Upper lobe of left lung (tissue), 4 donors: ENCODE measurements around the gene EIF1.

Experiments
- CTCF ChIP-seq, 6 experiments: fragments of 450-650 bp in 4 of 6; fragments of 200-600 bp in 2 of 6; sonication (generic) in 2 of 6; IDR thresholded peaks; one replicate each; pipeline ENCODE4 v1.5.1; 2016 to 2019; ENCODE audit warnings: antibody characterized with exemption in 6 of 6
- EP300 ChIP-seq, 4 donors: sonication (generic); formaldehyde crosslinking; IDR thresholded peaks; one replicate each; pipeline ENCODE4 v1.5.1; 2017; ENCODE audit warnings: antibody characterized with exemption in 4 of 4, control low read depth in 2 of 4
- POLR2A ChIP-seq, 4 donors: fragments of 450-650 bp; IDR thresholded peaks; one replicate each; pipeline ENCODE4 v1.5.1; 2016 to 2017; ENCODE audit warnings: antibody characterized with exemption in 4 of 4, mild to moderate bottlenecking in 2 of 4
- POLR2AphosphoS5 ChIP-seq, 2 donors: sonication (generic); formaldehyde crosslinking; IDR thresholded peaks; one replicate each; pipeline ENCODE4 v1.5.1; 2017; ENCODE audit warnings: antibody characterized with exemption in 2 of 2

GRCh38 chr17:41688641-41689496 is at the start of gene EIF1:
- TF ChIP-seq POLR2A (IDR thresholded peaks at IDR 0.05): peak; percentile 98 to 100 (median 100)
- TF ChIP-seq CTCF (IDR thresholded peaks at IDR 0.05): no peak
- peak in 3 of 4 donors; percentile 40 to 95 (median 90) for TF ChIP-seq EP300 (IDR thresholded peaks at IDR 0.05)
- peak; percentile 99 to 100 for TF ChIP-seq POLR2AphosphoS5 (IDR thresholded peaks at IDR 0.05)
